ENCODE data around the gene ZNF501. TPM values are rescaled to one million over a fixed set of nuclear protein-coding genes. Genes with fewer than 3 reads are reported as not detected.
A peak's percentile ranks its signal among the peaks of the same experiment; 100 is the strongest.

Gene ZNF501
- total and polyA plus RNA-seq, 2 of the 13 experiments (the other 11 are each of a cell fraction or from before 2014, with no cell fraction given), result 2.4 to 2.8 TPM

DNA sequence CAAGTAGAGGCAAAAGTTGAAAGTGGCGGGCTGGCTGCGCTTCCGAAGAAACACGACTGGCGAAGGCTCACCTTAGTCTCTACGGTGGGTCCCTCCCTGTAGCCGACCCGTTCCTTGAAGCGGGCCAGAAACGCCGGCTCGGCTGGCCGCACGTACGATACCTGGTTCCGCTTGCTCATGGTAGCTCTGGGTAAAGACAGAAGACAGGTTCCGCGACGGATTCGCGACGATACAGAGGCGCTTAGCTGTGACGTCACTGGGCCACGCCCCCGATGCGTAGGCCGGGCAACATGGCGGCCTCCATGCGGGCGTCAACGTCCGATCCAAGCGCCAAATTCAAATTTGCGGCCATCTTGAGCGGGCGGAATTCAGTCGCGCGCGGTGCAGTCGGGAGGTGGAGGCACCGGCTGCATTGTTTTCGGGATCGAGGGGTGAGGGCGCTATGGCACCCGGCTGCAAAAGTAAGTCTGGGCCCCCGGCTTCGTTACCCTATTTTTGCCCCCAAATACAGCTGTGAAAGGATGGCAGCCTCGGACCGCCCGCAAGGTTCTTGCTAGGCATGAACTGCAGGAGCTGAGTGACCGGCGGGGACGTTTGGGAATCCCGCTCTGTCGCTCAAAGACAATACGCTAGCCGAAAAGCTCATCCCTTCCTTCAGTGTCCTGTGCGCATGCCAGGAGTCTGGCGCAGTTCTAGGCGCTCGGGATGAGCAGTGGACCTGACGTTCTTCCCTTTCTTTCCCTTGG lies 32.2 kb downstream of the ZNF501 start, which contains the start of the genes KIAA1143 and KIF15 (continued):
- TF ChIP-seq E2F2 (CRISPR knock-in tag; IDR thresholded peaks at IDR 0.05; ENCODE audit: borderline replicate concordance) (peak; percentile 97; the same call in 1 of the 2 replicates), SRSF4 (IDR thresholded peaks at IDR 0.05; ENCODE audit: low read depth, low read length, poor library complexity, severe bottlenecking) (no peak), HNF1B (CRISPR knock-in tag; IDR thresholded peaks at IDR 0.05) (peak; percentile 91), NR2F1 (CRISPR knock-in tag; IDR thresholded peaks at IDR 0.05) (no peak), HOXA5 (CRISPR knock-in tag; IDR thresholded peaks at IDR 0.05) (peak; percentile 84), ATAD3A (CRISPR knock-in tag; IDR thresholded peaks at IDR 0.05) (no peak), TCF7L2 (IDR thresholded peaks at IDR 0.05; ENCODE audit: low read depth, low read length) (no peak), HNRNPH1 (optimal IDR thresholded peaks at IDR 0.05; ENCODE audit: low read depth, low read length) (no peak), E2F5 (CRISPR knock-in tag; conservative IDR thresholded peaks at IDR 0.05) (peak; percentile 99), ZSCAN12 (CRISPR knock-in tag; IDR thresholded peaks at IDR 0.05) (0 out of 2 replicates have a peak, but pooled peaks have one; percentile 24), NCOA2 (CRISPR knock-in tag; IDR thresholded peaks at IDR 0.05) (no peak), PAXIP1 (CRISPR knock-in tag; conservative IDR thresholded peaks at IDR 0.05) (no peak; the same call in 1 of the 2 replicates), ZBTB20 (CRISPR knock-in tag; IDR thresholded peaks at IDR 0.05; ENCODE audit: borderline replicate concordance, low read depth) (0 out of 2 replicates have a peak, but pooled peaks have one; percentile 33), RFX3 (CRISPR knock-in tag; IDR thresholded peaks at IDR 0.05) (no peak; the same call in 1 of the 2 replicates), SAFB2 (CRISPR knock-in tag; IDR thresholded peaks at IDR 0.05; ENCODE audit: borderline replicate concordance, low read depth) (peak; percentile 82; the same call in 1 of the 2 replicates), SNAPC2 (CRISPR knock-in tag; IDR thresholded peaks at IDR 0.05) (peak; percentile 66; the same call in 1 of the 2 replicates)
- TF ChIP-seq, protein P1, sequence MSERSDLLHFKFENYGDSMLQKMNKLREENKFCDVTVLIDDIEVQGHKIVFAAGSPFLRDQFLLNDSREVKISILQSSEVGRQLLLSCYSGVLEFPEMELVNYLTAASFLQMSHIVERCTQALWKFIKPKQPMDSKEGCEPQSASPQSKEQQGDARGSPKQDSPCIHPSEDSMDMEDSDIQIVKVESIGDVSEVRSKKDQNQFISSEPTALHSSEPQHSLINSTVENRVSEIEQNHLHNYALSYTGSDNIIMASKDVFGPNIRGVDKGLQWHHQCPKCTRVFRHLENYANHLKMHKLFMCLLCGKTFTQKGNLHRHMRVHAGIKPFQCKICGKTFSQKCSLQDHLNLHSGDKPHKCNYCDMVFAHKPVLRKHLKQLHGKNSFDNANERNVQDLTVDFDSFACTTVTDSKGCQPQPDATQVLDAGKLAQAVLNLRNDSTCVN (CRISPR knock-in tag; IDR thresholded peaks at IDR 0.05; ENCODE audit: borderline replicate concordance), result no peak

All from HepG2 (cell line).